Fibroblast of villous mesenchyme (primary cell): ENCODE results near the gene NFE2. TPM values are rescaled to one million over a fixed set of nuclear protein-coding genes. Genes with fewer than 3 reads are reported as not detected.

Experiments used
- DNase-seq: peaks from one replicate; pipeline ENCODE4 v3.0.0-alpha.2; 2010; ENCODE audit warnings: low read depth
- H3K4me3 ChIP-seq: 2 replicates; pipeline ENCODE4 v1.5.1; 2011; ENCODE audit warnings: low read depth, mild to moderate bottlenecking, low read length
- small RNA-seq: library from RNA; depleted of rRNA; stranded (forward); fragments of <200 nt; gene quantifications from one replicate; pipeline ENCODE3, GENCODE V24; 2012
- total RNA-seq: library from RNA; depleted of rRNA; stranded (reverse); fragments of >200 nt; gene quantifications from 2 replicates; pipeline ENCODE4 v1.2.3, GENCODE V29; 2012
- TF ChIP-seq, protein P1 (sequence below): IDR thresholded peaks from 2 replicates; pipeline ENCODE4 v1.5.1; 2012; ENCODE audit warnings: low read depth, mild to moderate bottlenecking, low read length; ENCODE audit not compliant: insufficient read depth

The NFE2 gene
- total RNA-seq, 1 donor: 0.43 TPM

DNA sequence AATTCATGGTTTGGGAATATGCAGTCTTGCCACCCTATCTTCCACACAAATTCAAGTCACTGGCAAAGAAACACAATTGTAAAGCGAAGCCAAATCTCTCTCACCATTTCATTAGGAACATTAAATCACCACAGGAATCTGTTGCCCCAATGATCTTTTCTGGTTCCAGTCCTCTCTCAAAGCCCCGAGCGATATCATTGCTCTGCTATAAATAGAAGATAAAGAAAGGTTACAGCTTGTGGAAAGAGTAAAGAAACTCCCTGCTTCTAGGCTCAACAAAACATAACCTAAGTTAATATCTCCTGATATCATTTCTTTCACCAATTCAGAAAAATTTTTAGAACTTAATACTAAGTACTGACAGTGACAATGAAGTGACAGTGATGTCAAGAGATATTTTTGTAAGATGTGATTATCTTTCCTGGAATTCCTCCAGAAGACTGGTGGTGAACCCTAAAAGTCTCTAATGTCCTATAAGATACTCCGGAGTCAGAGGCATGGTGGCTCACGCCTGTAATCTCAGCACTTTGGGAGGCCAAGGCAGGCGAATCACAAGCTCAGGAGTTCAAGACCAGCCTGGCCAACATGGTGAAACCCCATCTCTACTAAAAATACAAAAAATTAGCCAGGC, 54.7 kb downstream of the NFE2 start:
- H3K4me3 ChIP-seq: no peak overlapping the region
- TF ChIP-seq, protein P1, sequence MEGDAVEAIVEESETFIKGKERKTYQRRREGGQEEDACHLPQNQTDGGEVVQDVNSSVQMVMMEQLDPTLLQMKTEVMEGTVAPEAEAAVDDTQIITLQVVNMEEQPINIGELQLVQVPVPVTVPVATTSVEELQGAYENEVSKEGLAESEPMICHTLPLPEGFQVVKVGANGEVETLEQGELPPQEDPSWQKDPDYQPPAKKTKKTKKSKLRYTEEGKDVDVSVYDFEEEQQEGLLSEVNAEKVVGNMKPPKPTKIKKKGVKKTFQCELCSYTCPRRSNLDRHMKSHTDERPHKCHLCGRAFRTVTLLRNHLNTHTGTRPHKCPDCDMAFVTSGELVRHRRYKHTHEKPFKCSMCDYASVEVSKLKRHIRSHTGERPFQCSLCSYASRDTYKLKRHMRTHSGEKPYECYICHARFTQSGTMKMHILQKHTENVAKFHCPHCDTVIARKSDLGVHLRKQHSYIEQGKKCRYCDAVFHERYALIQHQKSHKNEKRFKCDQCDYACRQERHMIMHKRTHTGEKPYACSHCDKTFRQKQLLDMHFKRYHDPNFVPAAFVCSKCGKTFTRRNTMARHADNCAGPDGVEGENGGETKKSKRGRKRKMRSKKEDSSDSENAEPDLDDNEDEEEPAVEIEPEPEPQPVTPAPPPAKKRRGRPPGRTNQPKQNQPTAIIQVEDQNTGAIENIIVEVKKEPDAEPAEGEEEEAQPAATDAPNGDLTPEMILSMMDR: no peak
- no peak for DNase-seq

Small RNA genes lying within 50 kb of the gene (small RNA-seq; reads per million reads assigned to genes)
- 692 reads per million, percentile 99 among the genes with 10 or more reads in this experiment for gene MIR148B
- not detected for gene RN7SL390P
- gene RN7SL744P: not detected
- not detected for gene RNU6-950P

Other genes starting within 250 kb of the NFE2 start
- gene HOXC4, start 247.2 kb downstream of the NFE2 start, total RNA-seq: under 0.01 and 1.6 TPM in 2 replicates
- gene SMUG1, start 112.0 kb downstream of the NFE2 start, total RNA-seq: 25.4 and 29.4 TPM in 2 replicates
- gene CBX5, start 20.9 kb downstream of the NFE2 start, total RNA-seq: 50.9 and 68.7 TPM in 2 replicates
- 242 and 251 TPM in 2 replicates for gene HNRNPA1, start 20.3 kb downstream of the NFE2 start, total RNA-seq
- gene COPZ1, start 24.1 kb upstream of the NFE2 start, total RNA-seq: 95.0 and 139 TPM in 2 replicates
- gene GPR84, start 63.5 kb upstream of the NFE2 start, total RNA-seq: not detected in 2 replicates
- gene ZNF385A, start 83.7 kb upstream of the NFE2 start, total RNA-seq: 1.3 and 2.2 TPM in 2 replicates
- gene ITGA5, start 118.3 kb upstream of the NFE2 start, total RNA-seq: 431 and 438 TPM in 2 replicates
- 1.7 and 3.5 TPM in 2 replicates for gene GTSF1, start 172.6 kb upstream of the NFE2 start, total RNA-seq
- gene NCKAP1L, start 196.7 kb upstream of the NFE2 start, total RNA-seq: not detected in 2 replicates
- gene PDE1B, start 248.6 kb upstream of the NFE2 start, total RNA-seq: not detected in 2 replicates